Ureter (tissue), 1 donor: ENCODE results near the gene SMG6. TPM values are rescaled to one million over a fixed set of nuclear protein-coding genes. Genes with fewer than 3 reads are reported as not detected.
A peak's percentile ranks its signal among the peaks of the same experiment; 100 is the strongest.

ENCODE experiments used
- DNase-seq: peaks from one replicate; pipeline ENCODE4 v3.0.0-alpha.2; 2020; ENCODE audit warnings: low spot score
- total RNA-seq: library from RNA; stranded (reverse); gene quantifications from one replicate; pipeline ENCODE4 v1.2.4, GENCODE V29; 2023
- donor health status: DM: yes; HTN: yes; CAD: no.

Gene SMG6
- total RNA-seq, 1 donor from 2014 or later: 58.4 TPM

DNA sequence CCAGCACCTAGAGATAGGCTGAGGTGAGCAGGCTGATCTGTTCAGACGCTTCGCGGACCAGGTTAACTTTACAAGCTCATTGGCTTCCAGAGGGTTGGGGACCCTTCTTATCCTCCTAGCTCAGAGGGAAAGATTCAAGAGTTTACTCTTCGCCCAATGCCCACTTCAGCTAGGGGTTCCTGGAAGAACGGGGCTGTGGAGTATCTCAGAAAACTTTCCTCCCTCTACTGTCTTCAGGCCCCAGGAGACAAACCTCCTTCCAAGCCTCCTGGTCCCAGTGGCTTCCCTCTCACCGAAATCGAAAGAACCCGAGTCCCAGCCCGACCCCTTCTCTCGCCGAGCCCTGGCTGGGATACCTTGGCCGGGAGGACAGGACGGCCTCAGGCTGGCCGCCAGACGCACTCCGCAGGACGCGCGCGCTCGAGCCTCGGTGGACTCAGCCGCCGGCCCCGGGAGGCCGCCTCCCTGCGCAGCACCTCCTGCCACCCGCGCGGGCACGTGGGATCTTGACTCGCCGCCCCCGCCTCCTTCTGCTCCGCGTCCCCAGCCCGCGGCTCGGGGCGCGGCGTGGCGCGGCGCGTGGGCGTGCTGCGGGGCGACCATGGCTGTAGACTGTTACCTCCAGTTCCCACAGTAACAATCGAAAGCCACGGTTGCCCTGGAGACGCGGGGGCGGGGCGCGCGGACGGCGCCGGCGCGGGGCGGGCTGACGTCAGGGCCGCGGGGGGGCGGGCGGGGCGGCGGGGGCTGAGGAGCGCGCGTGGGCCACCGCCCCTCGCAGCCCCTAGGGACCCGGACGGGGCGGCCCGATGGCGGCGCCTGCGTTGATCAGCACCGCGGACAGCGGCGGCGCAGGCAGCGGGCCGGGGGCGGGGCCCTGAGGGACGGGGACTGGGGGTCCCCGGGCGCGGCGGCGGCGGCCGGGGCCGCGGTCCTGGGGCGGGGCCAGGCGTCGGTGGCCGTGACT, 254.0 kb downstream of the SMG6 start:
- peak; percentile 88 for DNase-seq

DNA sequence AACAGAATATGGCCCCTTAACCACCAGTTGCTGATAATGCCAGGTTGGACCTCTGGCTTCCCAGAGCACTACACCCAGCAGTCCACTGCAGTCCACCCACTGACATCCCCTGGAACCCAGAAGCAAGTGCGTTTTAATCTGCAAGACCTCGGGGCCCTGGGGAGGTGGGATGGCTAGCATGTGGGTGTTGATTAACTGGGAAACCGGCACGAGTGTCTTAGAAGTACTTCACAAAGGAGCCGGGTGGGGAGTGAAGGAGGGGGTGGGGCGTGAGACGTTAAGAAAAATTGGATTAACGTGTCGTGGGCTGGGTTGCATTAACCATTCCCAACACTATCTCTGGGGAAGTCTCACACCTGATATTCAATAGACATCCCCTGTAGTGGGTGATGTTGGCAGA, 254.8 kb downstream of the SMG6 start:
- peak; percentile 42 for DNase-seq

DNA sequence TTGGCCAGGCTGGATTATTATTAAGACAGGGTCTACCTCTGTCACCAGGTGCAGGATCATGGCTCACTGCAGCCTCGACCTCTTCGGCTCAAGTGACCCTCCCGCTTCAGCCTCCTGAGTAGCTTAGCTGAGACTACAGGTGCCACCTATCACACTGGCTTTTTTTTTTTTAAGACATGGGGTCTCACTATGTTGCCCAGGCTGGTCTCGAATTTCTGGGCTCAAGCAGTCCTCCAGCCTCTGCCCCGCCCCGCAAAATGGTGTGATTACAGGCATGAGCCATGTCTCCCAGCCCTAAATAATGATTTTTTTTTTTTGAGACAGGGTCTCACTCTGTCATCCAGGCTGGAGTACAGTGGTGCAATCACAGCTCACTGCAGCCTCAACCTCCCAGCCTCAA, 256.0 kb downstream of the SMG6 start:
- no peak for DNase-seq

DNA sequence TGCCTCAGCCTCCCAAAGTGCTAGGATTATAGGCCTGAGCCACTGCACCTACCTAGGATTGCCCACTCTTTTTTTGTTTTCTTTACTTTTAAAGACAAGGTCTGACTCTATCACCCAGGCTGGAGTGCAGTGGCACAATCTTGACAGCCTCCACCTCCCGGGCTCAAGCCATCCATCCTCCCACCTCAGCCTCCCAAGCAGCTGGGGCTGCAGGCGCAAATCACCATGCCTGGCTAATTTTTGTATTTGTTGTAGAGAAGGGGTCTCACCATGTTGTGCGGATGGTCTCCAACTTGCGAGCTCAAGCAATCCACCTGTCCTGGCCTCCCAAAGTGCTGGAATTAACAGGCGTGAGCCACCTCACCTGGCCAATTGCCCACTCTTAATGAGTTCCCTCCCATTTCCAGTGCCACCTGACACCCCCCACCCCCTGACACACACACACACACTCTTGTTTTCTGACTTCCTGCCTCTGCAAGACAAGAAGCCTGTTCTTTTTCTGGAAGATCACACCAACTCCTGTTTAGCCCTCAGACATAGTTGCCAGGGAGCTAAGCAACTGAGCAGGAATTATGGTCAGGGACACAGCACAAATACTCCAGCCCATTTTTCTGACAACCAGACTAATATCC, 259.2 kb downstream of the SMG6 start:
- DNase-seq: no peak

DNA sequence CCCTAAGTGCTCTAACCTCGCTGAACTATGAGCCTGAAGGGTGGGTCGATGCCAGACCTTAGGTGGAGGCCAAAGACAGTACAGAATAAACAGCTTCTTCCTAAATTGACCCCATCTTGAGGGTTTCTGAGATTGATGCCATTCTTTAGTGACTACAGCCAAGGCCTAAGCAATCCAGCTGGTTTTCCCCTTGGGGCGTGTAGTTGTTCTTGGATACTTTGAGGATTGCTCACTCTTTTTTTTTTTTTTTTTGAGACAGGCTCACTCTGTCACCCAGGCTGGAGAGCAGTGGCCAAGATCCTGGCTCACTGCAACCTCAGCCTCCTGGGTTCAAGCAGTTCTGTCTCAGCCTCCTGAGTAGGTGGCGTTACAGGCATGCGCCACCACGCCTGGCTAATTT, 259.8 kb downstream of the SMG6 start:
- no peak for DNase-seq

DNA sequence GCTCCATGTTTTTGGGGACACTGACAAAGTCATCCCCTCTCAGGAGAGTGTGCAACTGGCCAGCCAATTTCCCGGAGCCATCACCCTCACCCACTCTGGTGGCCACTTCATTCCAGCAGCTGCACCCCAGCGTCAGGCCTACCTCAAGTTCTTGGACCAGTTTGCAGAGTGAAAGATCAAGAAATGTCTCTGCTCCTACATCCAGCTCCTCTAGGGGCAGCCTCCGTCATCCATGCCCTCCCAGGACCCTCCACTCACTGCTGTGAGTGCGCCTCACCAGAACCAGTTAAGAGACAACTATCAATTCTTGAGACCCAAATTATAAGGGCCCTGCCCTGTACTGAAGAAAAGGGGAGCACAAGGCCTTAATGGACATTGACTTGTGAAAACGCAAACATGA, 260.7 kb downstream of the SMG6 start:
- no peak for DNase-seq

DNA sequence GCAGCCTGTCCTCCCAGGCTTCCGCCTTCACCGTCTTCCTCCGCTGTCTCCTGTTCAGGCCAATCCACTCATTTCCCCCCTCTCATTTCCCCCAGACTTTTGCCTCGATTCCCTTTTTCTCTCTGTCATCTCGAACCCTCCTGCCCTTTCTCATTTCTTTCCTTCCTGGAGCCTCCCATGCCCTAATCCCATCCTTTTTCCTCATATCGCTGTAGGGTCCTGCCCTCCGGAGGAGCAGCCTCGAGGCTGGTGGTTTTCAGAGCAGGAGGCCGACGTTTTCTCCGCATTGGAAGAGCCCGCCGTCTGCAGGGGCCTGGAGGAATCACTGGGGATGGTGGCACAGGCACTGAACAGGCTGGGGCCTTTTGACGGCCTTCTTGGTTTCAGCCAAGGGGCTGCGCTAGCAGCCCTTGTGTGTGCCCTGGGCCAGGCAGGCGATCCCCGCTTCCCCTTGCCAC, 261.2 kb downstream of the SMG6 start:
- no peak for DNase-seq

DNA sequence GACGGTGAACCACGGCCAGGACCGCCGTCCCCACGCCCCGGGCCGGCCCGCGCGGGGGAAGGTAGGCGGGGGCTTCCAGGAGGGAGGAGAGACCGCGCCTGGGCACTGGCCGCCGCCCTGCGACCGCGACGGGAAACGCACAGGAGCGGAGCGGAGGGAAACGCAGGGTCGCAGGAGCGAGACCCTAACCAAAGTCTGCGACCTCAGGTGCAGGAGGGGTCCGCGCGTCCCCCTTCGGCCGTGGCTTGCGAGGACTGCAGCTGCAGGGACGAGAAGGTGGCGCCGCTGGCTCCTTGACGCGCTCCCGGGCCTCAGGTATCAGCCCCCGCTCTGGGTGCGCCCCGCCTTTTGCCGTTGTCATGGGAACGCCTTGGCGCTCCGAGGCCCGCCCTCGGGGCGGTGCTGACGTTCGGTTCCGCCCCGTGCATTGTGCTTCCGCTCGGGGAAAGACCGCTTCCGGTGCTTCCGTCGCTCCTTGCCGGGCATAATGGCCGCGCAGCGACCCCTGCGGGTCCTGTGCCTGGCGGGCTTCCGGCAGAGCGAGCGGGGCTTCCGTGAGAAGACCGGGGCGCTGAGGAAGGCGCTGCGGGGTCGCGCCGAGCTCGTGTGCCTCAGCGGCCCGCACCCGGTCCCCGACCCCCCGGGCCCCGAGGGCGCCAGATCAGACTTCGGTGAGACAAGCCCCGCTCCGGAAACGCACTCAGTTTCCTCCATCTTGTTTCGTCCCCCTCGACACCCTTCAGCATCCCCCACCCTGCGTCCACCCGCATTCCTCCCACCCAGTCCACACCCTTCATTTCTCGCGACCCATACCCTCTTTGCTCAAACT, 261.8 kb downstream of the SMG6 start, which contains the start of gene OVCA2:
TSS of gene OVCA2 (plus strand) at position 462 of the 829 bp plus-strand sequence. CDS start at position 488, 26 bp downstream.
- DNase-seq: peak; percentile 95

DNA sequence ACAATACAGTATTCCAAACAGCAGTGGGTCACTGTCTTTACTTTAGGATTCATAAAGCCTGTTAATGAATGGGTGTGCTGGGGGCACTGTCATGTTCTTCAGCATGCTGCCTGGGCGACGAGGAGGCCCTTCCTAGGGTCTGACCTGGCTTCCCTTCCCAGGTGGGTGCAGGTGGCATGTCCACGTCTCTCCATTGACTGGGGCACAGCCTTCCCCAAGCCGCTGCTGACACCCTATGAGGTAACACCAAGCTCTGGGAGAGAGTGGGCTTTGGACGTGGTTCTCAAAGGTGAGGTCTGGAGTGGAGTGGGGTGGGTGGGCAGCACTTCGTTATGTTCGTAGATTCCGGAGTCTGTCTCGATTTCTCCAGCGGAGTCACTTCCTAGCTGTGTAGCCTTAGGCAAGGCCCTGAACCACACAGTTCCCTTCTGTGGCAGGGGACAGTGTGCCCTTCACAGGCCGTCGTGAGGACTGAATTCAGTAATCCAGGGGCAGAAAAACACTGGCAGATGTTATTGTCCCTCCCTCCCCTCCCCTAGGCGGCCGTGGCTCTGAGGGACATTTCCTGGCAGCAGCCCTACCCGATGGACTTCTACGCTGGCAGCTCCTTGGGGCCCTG, 262.5 kb downstream of the SMG6 start:
- DNase-seq: no peak

DNA sequence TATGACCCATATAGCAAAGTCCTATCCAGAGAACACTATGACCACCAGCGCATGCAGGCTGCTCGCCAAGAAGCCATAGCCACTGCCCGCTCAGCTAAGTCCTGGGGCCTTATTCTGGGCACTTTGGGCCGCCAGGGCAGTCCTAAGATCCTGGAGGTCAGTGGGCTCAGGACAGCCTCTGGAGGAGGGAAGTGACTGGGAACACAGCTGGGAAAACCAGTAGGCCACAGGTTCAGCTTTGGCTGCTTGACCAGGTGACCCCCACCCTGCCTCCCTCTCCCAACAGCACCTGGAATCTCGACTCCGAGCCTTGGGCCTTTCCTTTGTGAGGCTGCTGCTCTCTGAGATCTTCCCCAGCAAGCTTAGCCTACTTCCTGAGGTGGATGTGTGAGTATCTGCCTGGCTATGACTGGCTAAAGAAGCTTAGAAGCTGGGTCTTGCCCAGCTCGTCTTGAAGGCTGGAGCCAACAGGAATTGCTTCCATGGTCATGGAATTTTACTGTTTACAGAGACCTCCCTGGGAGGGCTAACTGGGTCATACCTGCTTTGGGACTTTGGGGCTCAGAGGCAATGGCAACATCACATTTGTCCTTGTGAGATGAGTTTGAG, 263.3 kb downstream of the SMG6 start:
- DNase-seq: no peak

DNA sequence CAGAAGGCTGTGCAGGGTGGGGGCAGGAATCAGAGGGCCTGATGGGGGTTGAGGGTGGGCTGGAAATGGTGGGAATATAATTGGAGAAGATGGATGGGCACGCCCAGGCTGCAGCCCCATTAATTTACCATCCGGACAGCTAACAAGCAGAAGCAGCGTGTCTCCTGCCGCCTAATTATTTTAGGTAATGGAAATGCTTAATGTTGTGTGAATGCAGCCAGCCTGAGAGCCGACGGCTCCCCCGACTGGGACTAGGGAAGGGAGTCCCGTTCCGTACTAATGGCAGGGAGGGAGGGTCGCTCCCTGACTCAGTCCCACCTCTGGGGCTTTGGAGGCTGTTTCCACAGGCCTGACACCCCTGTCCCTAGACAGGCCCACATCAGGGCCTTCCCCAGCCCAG, 266.4 kb downstream of the SMG6 start:
- DNase-seq: no peak

DNA sequence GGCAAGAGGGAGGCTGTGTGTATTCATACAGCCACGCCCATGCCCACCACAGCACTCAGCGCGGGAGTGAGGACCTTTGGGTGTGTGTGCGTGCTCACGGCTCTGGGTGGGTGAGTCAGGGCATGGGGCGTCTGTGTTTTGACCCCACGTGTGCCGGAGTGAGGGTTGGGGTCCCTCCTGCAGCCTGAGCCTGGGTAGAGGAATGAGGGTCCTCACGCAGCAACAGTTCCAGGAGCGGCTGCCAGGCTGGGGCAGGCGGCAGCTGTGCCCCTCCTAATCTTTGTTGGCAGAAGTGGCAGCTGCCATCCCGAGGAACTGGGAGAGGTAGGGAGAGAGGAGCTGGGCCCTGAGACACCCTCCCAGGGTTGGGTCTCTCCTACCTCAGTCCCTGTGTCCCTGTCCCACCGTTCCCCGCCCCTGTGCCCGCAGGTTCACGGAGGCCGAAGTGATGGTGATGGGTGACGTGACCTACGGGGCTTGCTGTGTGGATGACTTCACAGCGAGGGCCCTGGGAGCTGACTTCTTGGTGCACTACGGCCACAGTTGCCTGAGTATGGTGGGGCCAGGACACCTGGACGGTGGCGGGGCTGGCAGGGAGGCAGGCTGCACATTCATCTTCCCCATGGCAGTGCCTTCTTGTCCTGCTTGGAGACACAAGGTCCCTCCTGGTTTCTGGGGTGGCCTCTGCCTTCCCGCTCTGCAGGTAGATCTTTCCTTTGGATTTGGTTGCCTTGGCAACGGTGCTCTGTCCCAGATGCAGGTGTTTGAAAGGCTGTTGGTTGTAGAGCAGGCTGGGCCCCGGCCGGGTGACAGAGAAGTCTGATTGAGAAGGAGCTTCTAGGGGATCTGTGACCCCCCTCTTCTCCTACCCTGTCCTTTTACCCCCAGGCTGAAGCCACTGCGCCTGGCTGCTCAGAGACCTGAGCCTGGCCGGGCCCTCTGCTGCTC, 267.8 kb downstream of the SMG6 start:
- no peak for DNase-seq

DNA sequence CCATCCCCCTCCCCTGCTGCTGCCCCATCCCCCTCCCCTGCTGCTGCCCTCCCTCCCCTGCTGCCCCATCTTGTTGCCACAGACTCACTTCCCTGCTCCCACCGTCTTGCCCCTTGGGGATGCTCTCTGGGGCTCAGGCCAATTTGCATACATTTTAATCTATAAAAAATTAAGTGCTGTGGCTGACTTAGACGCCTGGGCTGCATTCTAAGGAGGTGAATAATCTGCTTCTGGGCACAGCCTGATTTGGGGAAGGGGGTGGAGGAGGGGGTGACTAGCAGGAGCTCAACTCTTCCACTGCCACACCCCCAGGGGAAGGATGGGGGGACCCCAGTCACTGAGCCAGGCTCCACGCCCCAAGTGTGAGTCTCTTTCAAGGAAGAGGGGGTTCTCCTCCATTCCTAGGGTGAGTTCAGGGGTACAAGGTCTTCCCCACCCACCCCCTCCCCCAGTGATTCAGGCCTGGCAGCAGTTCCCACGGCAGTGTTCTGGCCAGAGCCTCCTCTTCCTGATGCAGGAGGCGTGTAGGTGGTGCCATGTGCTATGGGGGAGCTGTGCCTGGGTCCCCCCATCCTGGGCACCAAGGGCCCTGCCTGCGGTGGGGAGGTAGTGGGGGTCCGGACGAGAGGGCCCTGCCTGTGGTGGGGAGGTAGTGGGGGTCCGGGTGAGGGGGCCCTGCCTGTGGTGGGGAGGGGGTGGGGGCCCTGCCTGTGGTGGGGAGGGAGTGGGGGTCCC, 268.6 kb downstream of the SMG6 start:
- DNase-seq: no peak

DNA sequence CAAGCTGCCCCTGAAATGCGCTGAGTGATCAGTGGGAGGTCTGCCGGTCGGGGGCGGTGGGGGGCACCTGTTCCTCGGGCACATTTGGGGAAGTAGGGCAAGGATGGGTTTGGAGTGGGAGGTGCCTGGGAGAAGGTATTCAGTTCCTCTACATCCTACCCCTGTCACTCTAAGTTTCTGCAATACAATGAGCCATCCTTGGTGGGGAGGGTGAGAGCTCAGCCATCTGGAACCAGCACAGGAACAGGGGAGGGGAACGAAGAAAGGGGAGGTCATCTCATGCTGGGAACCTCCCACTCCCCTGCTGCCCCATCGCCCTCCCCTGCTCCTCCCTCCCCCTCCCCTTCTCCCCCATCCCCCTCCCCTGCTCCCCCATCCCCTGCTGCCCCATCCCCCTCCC, 269.4 kb downstream of the SMG6 start:
- DNase-seq: no peak

DNA sequence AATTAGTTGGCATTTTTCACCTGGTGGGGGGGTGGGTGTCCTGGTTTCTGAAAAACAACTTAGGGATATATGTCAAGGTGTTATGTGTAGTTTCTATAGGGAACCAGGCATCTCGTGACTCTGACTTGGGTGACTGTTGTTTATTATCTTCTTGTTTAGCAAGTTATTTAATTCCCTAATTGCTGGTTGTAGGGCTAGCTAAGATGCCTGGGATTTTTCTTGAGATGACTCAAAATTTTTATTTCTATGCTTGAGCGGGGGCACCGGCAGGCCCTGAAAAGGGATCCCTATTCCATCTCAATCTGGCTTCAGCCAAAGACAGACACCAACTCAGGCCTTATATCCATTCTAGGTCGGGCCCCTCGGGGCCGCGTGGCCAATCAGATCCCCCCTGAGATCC, 270.4 kb downstream of the SMG6 start:
- DNase-seq: no peak

DNA sequence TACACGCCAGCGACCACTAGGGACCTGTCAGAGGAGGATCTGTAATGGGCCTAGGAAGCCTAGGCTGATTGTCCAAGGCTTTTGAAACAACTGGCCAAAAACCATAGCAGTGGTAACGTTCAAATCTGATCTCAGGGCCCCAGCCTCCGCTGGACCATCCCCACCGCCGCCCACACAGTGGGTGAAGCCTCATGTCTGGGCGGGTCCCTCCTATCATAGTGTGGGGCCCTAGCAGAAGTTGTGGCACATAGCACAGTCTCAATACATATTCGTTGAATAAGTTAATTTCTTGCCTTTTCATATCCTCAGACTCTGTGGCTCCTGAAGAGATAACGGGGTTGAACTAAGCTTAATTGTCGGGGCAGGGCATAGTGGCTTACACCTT, 272.8 kb downstream of the SMG6 start:
- DNase-seq: no peak

DNA sequence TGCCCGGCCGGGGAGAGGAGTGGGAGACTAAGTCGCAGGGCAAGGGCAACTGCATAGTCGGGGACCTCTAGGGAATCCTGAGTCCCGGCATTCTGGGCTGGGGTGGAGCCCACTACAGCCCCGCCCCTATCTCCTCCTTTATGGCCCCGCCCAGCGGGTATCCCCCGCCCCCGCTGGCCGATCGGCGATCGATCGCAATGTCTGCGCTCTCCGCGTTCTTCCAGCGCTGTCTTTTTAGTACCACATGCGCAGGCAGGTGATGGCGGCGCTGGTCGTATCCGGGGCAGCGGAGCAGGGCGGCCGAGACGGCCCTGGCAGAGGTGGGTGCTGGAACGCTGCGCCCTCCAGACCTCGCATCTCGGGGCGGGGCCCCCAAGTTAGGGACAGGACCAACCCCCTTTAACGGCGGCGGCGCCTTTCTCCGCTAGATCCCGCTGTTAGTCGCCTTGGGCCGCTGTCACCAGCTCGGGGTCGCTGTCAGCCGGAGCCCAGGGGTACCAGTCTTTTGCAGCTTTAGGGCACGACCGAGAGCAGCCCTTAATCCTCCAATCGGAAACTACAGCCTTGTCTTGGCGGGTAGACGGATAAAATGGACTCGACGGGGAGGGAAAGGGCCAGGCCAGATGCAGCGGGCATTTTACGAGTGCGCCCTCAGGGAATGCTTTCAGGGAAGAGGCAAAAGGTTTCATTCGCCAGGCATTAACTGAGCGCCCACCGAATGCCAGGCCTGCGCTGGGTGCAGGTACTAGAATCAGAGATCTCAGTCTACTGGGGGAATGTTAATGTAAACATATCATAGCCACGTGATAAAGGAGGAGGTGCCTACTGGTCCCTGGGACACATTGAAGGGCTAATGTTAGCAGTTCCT, 273.4 kb downstream of the SMG6 start, which contains the start of gene DPH1:
TSS of gene DPH1 (plus strand) at position 243 of the 868 bp plus-strand sequence. CDS start at position 260, 17 bp downstream.
- DNase-seq: peak; percentile 92

DNA sequence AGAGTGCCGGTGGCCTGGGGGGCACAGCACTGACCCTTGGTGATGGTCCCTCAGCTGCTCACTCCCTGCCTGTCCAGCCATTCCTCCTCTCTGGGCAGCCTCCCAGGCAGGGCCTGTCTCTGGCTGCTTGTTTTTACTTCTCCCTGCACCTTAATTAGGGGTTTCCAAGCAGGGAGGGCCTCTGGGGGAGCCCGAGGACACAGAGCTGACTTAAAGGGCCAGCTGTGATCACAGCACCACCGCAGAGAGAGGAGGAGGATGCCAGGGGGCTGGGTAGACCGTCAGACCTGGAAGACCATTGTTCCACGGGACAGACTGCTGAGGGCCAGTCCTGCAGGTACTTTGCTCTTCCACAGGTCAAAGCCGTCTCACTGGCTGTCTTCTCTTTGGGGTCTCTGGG, 274.8 kb downstream of the SMG6 start:
- DNase-seq: no peak
